B cell (primary cell): ENCODE data around the gene SRD5A3.

Experiments
- CTCF ChIP-seq: fragments of 200-600 bp; IDR thresholded peaks from one replicate; pipeline ENCODE4 v1.8.0; 2022; ENCODE audit warnings: antibody characterized with exemption, mild to moderate bottlenecking
- EZH2 ChIP-seq: IDR thresholded peaks from 2 replicates; pipeline ENCODE4 v1.6.1; 2012; ENCODE audit warnings: borderline replicate concordance, low read depth, mild to moderate bottlenecking, moderate library complexity, low read length; ENCODE audit not compliant: insufficient read depth, poor library complexity, severe bottlenecking

GRCh38 chr4:55373461-55373860 is 27.4 kb downstream of the SRD5A3 start:
- TF ChIP-seq CTCF (no peak), EZH2 (no peak)
